Esophagus squamous epithelium (tissue), 5 donors: ENCODE data around the gene TMEM79. TPM values are rescaled to one million over a fixed set of nuclear protein-coding genes. Genes with fewer than 3 reads are reported as not detected.

Source experiments
- DNase-seq: peaks from one replicate; lab custom pipeline; 2025; lab: John Stamatoyannopoulos, UW
- H3K27ac ChIP-seq, 4 donors: fragments of 200-600 bp; sonication (generic); one replicate each; pipeline ENCODE4 v1.5.1; 2016 to 2019; ENCODE audit warnings: mild to moderate bottlenecking in 1 of 4
- H3K27me3 ChIP-seq, 4 donors: fragments of 200-600 bp; sonication (generic); 1 replicate in 3 of 4; 2 replicates in 1 of 4; pipeline versions ENCODE4 v1.5.1 to v1.6.0; 2017 to 2021; ENCODE audit warnings: antibody characterized with exemption in 1 of 4
- H3K36me3 ChIP-seq, 3 donors: fragments of 200-600 bp; sonication (generic); one replicate each; pipeline ENCODE4 v1.5.1; 2016 to 2019
- H3K4me1 ChIP-seq, 3 donors: fragments of 200-600 bp; sonication (generic); one replicate each; pipeline ENCODE4 v1.5.1; 2017 to 2019
- H3K4me3 ChIP-seq, 4 donors: fragments of 200-600 bp; sonication (generic); 1 replicate in 3 of 4; 2 replicates in 1 of 4; pipeline ENCODE4 v1.5.1; 2016 to 2019; ENCODE audit warnings: mild to moderate bottlenecking in 2 of 4, moderate library complexity in 1 of 4
- H3K9me3 ChIP-seq, 3 donors: fragments of 200-600 bp; sonication (generic); one replicate each; pipeline ENCODE4 v1.5.1; 2016 to 2019
- CTCF ChIP-seq, 6 experiments: fragments of 450-650 bp in 4 of 6; fragments of 200-600 bp in 2 of 6; sonication (generic) in 2 of 6; IDR thresholded peaks; one replicate each; pipeline ENCODE4 v1.5.1; 2016 to 2019; ENCODE audit warnings: antibody characterized with exemption in 6 of 6, mild to moderate bottlenecking in 4 of 6, moderate library complexity in 4 of 6
- POLR2A ChIP-seq, 4 donors: fragments of 450-650 bp; IDR thresholded peaks; one replicate each; pipeline ENCODE4 v1.6.1; 2017; ENCODE audit warnings: antibody characterized with exemption in 4 of 4, mild to moderate bottlenecking in 4 of 4, moderate library complexity in 3 of 4
- WGBS, 2 donors: methylation state at CpG; one replicate each; pipeline ENCODE4 v1.1.5; 2018; 5-methylcytosine and 5-hydroxymethylcytosine counted together
- intact Hi-C: fragments of 100-400 bp; cut with DNase I; formaldehyde crosslinking; loops from one replicate; pipeline ENCODE4 v1.15.0; 2022
- total RNA-seq, 4 donors: library from RNA; depleted of rRNA; stranded (reverse); fragments of >200 nt; gene quantifications; one replicate each; pipeline ENCODE4 v1.1.0, GENCODE V29; 2016
- donor health status: DM: yes; HTN: yes; CAD: no.

The TMEM79 gene
- total RNA-seq, 4 donors from 2014 or later, result 64.9 to 140 (median 104) TPM

- TF ChIP-seq CTCF (IDR thresholded peaks at IDR 0.05) (no peak), POLR2A (IDR thresholded peaks at IDR 0.05) (no peak)
- Histone ChIP-seq H3K4me3 (peak overlapping the region; percentile 73 to 96 (median 82)), H3K36me3 (peaks cover 13 to 55% (median 18%) of the 10 kb centered on the region in 3 donors), H3K27me3 (no peaks in the 10 kb centered on the region), H3K4me1 (peaks cover 23 to 60% (median 24%) of the 10 kb centered on the region in 3 donors), H3K9me3 (no peaks in the 10 kb centered on the region), H3K27ac (peak overlapping the region; percentile 94 to 97 (median 96))
- DNase-seq, result no peak
- WGBS, 2 donors, result 8% methylated on average over 11 to 21 of the region's 22 CpGs
- intact Hi-C loops, result no loop called here
Observed at GRCh38 chr1:156281693-156282478, 2.2 kb upstream of the TMEM79 start.

GRCh38 chr1:156282479-156283222, 1.5 kb upstream of the TMEM79 start, which contains the start of gene SMG5:
Gene SMG5 (minus strand): TSS chr1:156282825. CDS start chr1:156282680, 145 bp downstream.
- peaks cover 23 to 62% (median 24%) of the 10 kb centered on the region in 3 donors for H3K4me1 ChIP-seq
- H3K4me3 ChIP-seq, result peak within 1 kb of the TSS; percentile 73 to 96 (median 82)
- DNase-seq, result peak; percentile 68
- peak in 1 of 6 experiments; percentile 22 for TF ChIP-seq CTCF (IDR thresholded peaks at IDR 0.05)
- peak in 2 of 4 donors; percentile 92 to 93 for TF ChIP-seq POLR2A (IDR thresholded peaks at IDR 0.05)
- intact Hi-C loops, result no loop called here
- H3K27me3 ChIP-seq, result no peaks in the 10 kb centered on the region
- H3K27ac ChIP-seq, result peak within 1 kb of the TSS; percentile 94 to 97 (median 96)
- H3K9me3 ChIP-seq, result no peaks in the 10 kb centered on the region
- H3K36me3 ChIP-seq, result peaks cover 5 to 55% (median 13%) of the 10 kb centered on the region in 3 donors
- WGBS, 2 donors, result 0% methylated on average over 19 to 28 of the region's 50 CpGs

- TF ChIP-seq CTCF (IDR thresholded peaks at IDR 0.05) (no peak), POLR2A (IDR thresholded peaks at IDR 0.05) (no peak)
- H3K4me3 ChIP-seq, result peak overlapping the region; percentile 73 to 96 (median 82)
- H3K36me3 ChIP-seq, result peaks cover 0 to 55% (median 4%) of the 10 kb centered on the region in 3 donors
- intact Hi-C loops, result no loop called here
- no peak for DNase-seq
- no peaks in the 10 kb centered on the region for H3K9me3 ChIP-seq
- H3K27ac ChIP-seq, result peak overlapping the region; percentile 94 to 97 (median 96)
- WGBS, 2 donors, result 46 to 53% methylated on average over 1 of the region's 1 CpG
- H3K4me1 ChIP-seq, result peaks cover 23 to 62% (median 24%) of the 10 kb centered on the region in 3 donors
- H3K27me3 ChIP-seq, result no peaks in the 10 kb centered on the region
Observed at GRCh38 chr1:156283521-156283920, 604 bp upstream of the TMEM79 start.

- H3K9me3 ChIP-seq, result no peaks in the 10 kb centered on the region
- intact Hi-C loops, result no loop called here
- TF ChIP-seq POLR2A (IDR thresholded peaks at IDR 0.05), result no peak
- TF ChIP-seq CTCF (IDR thresholded peaks at IDR 0.05), result no peak
- 24 to 33% methylated on average over 4 of the region's 4 CpGs for whole genome bisulfite sequencing, 2 donors
- H3K4me3 ChIP-seq, result peak overlapping the region; percentile 45 to 96 (median 68)
- DNase-seq, result no peak
- H3K27ac ChIP-seq, result peak overlapping the region; percentile 94 to 97 (median 96)
- peaks cover 0 to 55% (median 11%) of the 10 kb centered on the region in 3 donors for H3K36me3 ChIP-seq
- peaks cover 23 to 70% (median 24%) of the 10 kb centered on the region in 3 donors for H3K4me1 ChIP-seq
- H3K27me3 ChIP-seq, result no peaks in the 10 kb centered on the region
Observed at GRCh38 chr1:156284757-156285156, 632 bp downstream of the TMEM79 start.
